ENCODE results near the gene TMEM86A. TPM values are rescaled to one million over a fixed set of nuclear protein-coding genes. Genes with fewer than 3 reads are reported as not detected.

TMEM86A gene, protein sequence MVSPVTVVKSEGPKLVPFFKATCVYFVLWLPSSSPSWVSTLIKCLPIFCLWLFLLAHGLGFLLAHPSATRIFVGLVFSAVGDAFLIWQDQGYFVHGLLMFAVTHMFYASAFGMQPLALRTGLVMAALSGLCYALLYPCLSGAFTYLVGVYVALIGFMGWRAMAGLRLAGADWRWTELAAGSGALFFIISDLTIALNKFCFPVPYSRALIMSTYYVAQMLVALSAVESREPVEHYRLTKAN
- 7.5 TPM for total RNA-seq

DNA sequence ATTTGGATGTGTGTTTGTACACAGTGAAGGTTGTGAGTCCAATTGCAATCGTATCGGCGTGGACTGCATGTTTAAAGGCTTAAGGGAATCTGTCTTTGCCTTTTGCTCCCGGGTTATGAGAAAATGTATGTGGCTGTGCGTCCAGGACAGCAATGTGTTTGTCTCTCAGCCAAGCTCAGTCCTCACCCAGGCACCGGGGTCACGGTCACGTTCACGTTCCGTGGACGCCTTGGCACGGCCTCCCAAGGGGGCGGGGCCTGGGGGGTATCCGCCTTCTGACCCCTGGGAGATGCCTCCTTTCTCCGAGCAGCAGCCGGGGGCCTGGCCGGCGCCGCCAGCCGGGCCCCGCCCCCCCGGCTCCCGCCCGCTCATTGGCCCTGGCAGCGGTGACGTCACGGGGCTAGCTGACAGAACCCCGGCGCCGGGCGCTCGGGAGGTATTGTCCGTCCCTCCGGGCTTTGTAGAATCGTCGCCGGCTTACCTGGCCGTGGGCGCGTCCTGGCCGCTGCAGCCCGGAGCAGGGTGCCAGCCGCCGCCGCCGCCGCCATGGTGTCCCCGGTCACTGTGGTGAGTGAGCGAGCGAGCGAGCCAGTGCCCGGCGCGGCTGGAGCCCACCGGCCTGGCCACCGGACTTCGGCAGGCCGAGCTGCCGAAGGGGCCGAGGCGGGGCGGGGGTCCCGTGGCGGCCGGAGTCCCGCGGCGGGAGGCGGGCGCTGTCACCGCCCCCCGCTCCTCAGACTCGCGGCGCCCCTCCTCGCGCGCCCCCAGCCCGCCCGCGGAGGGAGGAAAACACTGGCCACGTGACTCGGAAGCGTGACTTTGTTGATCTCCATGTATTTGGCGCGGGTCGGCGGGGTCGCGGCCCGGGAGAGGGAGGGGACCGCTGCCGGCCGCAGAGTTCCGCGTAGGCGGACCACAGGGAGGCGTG lies at the start of gene TMEM86A:
TMEM86A (plus strand) TSS at position 439 of the 928 bp plus-strand sequence; CDS start at position 547, 108 bp downstream.

GRCh38 chr11:18726040-18726439 lies 27.5 kb downstream of the TMEM86A start, which contains the start of gene IGSF22:
Gene IGSF22 (minus strand): TSS chr11:18726188. CDS start chr11:18724236, 1,952 bp downstream.

Other genes starting within 250 kb of the TMEM86A start
- gene LDHAL6A, start 242.9 kb upstream of the TMEM86A start, total RNA-seq, result 0.94 TPM
- 67.3 TPM for gene TSG101, start 171.8 kb upstream of the TMEM86A start, total RNA-seq
- 16.9 TPM for gene UEVLD, start 110.0 kb upstream of the TMEM86A start, total RNA-seq
- 1.3 TPM for gene MISFA, start 99.0 kb upstream of the TMEM86A start, total RNA-seq
- gene SPTY2D1, start 64.4 kb upstream of the TMEM86A start, total RNA-seq, result 10.3 TPM
- 0.31 TPM for gene IGSF22, start 27.4 kb downstream of the TMEM86A start, total RNA-seq
- gene PTPN5, start 93.0 kb downstream of the TMEM86A start, total RNA-seq, result 46.3 TPM
- gene MRGPRX1, start 240.6 kb downstream of the TMEM86A start, total RNA-seq, result not detected